ENCODE measurements around the gene AZU1. TPM values are rescaled to one million over a fixed set of nuclear protein-coding genes. Genes with fewer than 3 reads are reported as not detected.

Gene AZU1
- total and polyA plus RNA-seq, 2 of the 8 experiments (the other 6 are each of a cell fraction or from before 2014, with no cell fraction given), result 0.80 to 1.3 TPM

GRCh38 chr19:827314-827709 lies 325 bp upstream of the AZU1 start (continued):
- TF ChIP-seq POU5F1 (IDR thresholded peaks at IDR 0.05; ENCODE audit: low read depth, low read length) (no peak), HDAC2 (IDR thresholded peaks at IDR 0.05; ENCODE audit: borderline replicate concordance in 1 of 2, low read depth in 2 of 2, low read length in 2 of 2) (no peak), CBX5 (IDR thresholded peaks at IDR 0.05; ENCODE audit: low read depth, low read length) (no peak), RFX5 (IDR thresholded peaks at IDR 0.05; ENCODE audit: borderline replicate concordance, low read depth, low read length) (no peak), BCL11A (IDR thresholded peaks at IDR 0.05; ENCODE audit: low read depth in 2 of 2, low read length in 2 of 2) (no peak), CHD2 (IDR thresholded peaks at IDR 0.05; ENCODE audit: low read length) (no peak), JUN (IDR thresholded peaks at IDR 0.05; ENCODE audit: low read depth, low read length) (no peak), SRF (IDR thresholded peaks at IDR 0.05; ENCODE audit: low read depth, low read length) (no peak), SIRT6 (IDR thresholded peaks at IDR 0.05; ENCODE audit: low read length) (no peak), CHD1 (IDR thresholded peaks at IDR 0.05; ENCODE audit: low read depth, low read length) (no peak)
